HFF-Myc (cell line): ENCODE results near the gene ANGPT4.

Experiments used
- DNase-seq: peaks from one replicate; pipeline ENCODE4 v3.0.0-alpha.2; 2011; ENCODE audit warnings: low read depth; ENCODE audit errors: extremely low read depth
- H3K4me3 ChIP-seq: replicated peaks from 2 replicates; pipeline ENCODE4 v1.5.1; 2011; ENCODE audit warnings: low read depth, mild to moderate bottlenecking, control low read depth, low read length
- TF ChIP-seq, protein P1 (sequence below): IDR thresholded peaks from 2 replicates; pipeline ENCODE4 v1.5.1; 2012; ENCODE audit warnings: mild to moderate bottlenecking, low read depth, low read length, control low read depth; ENCODE audit errors: missing control alignments

The ANGPT4 gene

GRCh38 chr20:917416-917815, 1.3 kb upstream of the ANGPT4 start:
- DNase-seq = no peak
- H3K4me3 ChIP-seq = no peak overlapping the region
- TF ChIP-seq, protein P1, sequence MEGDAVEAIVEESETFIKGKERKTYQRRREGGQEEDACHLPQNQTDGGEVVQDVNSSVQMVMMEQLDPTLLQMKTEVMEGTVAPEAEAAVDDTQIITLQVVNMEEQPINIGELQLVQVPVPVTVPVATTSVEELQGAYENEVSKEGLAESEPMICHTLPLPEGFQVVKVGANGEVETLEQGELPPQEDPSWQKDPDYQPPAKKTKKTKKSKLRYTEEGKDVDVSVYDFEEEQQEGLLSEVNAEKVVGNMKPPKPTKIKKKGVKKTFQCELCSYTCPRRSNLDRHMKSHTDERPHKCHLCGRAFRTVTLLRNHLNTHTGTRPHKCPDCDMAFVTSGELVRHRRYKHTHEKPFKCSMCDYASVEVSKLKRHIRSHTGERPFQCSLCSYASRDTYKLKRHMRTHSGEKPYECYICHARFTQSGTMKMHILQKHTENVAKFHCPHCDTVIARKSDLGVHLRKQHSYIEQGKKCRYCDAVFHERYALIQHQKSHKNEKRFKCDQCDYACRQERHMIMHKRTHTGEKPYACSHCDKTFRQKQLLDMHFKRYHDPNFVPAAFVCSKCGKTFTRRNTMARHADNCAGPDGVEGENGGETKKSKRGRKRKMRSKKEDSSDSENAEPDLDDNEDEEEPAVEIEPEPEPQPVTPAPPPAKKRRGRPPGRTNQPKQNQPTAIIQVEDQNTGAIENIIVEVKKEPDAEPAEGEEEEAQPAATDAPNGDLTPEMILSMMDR = no peak

GRCh38 chr20:916825-917224, 691 bp upstream of the ANGPT4 start:
- DNase-seq = no peak
- H3K4me3 ChIP-seq = no peak overlapping the region
- TF ChIP-seq, protein P1 = no peak

DNA sequence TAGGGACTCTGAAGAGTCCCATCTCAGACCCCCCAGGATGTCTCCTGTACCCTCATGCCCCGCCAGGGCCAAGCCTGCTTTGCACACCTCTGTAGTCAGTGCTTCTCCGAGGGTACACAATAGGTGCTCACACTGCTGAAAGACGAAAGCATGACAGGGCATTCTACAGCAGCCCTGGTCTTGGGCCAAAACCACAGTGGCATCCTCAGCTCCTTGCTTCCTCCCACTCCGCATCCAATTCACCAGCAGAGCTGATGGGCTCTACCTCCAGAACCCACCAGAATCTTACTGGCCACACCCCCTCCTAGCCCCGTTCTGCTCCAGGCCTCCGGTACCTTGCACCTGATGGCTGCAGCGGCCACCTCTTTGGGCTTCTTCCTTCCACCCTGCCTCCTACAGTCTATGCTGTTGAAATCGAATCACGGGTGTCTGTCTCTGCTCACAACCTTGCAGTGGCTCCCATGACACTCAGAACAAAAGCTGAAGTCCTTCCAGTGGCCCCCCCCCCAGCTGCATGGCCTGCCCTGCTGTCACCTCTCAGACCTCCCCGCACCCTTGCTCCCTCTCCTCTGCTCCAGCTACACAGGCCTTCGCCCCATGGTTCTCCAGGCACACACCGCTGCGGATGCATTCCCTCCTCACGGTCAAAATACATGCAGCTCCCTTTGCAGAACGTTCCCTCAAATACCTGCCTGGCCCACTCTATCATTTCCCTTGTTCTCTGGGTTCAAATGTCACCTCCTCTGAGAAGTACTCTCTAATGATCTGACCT, 1.2 kb downstream of the ANGPT4 start:
- H3K4me3 ChIP-seq = no peak overlapping the region
- no peak for DNase-seq
- TF ChIP-seq, protein P1 = no peak

- DNase-seq = no peak
- TF ChIP-seq, protein P1 = no peak
- H3K4me3 ChIP-seq = no peak overlapping the region
These were observed 2.8 kb downstream of the ANGPT4 start for GRCh38 chr20:913306-913849.

DNA sequence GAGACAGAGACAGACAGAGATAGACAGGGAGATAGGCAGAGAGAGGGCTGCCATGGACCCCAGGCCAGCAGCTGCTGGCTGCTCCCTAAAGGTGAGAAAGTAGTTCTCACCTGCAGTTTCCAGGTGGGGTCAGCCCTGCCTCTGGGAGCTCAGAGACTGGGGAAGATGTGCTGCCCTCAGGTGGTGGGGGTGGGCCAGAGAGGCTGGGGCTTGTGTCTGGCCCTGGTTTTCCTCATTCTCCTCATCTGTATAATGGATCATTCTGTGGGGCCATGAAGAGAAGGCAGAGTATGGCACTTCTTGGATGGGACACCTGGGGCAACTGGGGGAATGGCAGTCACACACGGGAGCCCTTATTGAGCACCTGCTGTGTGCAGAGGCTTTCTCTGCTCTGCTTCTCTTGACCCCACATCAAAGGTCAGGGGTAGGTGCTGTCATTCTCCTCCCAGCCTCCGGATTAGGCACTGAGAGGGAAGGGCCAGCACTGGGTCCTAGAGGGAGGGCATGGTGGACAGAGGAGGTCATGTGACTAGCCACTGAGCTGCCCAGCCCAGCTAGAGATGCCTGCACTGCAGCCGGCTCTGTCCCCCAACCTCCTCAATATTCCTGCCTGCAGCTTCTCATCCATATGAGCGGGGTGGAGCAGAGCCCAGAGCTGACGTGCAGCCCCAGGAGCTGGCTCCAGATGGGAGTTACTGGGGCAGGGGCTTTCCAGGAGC, 4.1 kb downstream of the ANGPT4 start:
- H3K4me3 ChIP-seq = no peak overlapping the region
- no peak for DNase-seq
- TF ChIP-seq, protein P1 = no peak

DNA sequence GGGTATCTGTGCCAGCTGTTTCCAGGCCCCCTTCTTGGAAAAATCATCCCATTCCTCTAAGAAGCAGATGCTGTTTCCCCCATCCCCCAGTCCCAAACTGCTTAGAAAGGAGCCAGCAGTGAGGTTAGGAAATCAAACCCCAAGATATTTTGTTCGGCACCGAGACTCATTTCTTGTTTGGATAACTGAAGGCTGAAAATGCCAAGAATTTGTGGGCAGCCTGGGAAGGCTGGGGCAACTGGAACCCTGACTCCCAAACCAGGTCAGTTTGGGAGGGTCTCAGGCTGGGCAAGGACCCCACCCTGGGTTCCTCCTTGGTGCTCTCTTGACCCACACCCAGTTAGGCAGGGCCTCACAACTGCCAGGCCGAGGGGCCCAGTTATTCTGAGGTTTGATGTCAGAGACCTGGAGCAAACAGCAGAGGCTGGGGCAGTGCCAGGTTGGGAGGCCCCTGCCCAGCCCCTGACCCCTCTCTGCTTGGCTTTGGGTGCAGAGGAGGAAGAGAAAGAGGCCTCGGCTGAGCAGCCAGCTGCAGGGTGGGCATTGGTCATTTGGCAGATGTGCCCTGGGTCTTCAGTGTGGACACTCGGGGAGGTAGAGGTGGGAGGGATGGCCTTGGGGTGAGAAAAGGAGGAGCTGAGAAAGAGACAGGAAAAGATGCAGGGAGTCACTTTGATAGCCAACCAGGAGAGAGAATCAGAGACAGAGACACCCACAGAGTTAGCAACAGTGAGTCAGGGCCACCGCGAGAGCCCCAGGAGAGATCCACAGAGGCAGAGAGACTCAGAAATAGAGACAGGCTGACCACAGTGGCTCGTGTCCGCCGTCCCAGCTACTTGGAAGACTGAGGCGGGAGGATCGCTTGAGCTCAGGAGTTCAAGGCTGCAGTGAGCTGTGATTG, 5.0 kb downstream of the ANGPT4 start:
- H3K4me3 ChIP-seq = no peak overlapping the region
- no peak for DNase-seq
- TF ChIP-seq, protein P1 = no peak
